CD4-positive, alpha-beta T cell treated with Interleukin-21 for 1 hour (primary cell): Measurements from ENCODE around the gene TAF4.
"Not testable (repeated sequence)": the region's sequence is repeated elsewhere in the genome, so short reads cannot be mapped to it uniquely, and the experiment has no call there.

Experiments
- DNase-seq: peaks from one replicate; pipeline ENCODE4 v3.0.0-alpha.2; 2020

Gene TAF4

GRCh38 chr20:62065674-62066338 lies at the start of gene TAF4:
TAF4 (minus strand) TSS chr20:62065881; CDS start chr20:62065810, 71 bp downstream.
- peak; percentile 86 for DNase-seq

- DNase-seq = no peak
These were observed 49.2 kb upstream of the TAF4 start for GRCh38 chr20:62114894-62115293.

GRCh38 chr20:62112368-62112767 lies 46.7 kb upstream of the TAF4 start:
- DNase-seq = no peak

- DNase-seq = no peak
These were observed 45.5 kb upstream of the TAF4 start for GRCh38 chr20:62111148-62111547.

GRCh38 chr20:62105592-62105991 lies 39.9 kb upstream of the TAF4 start:
- no peak for DNase-seq

- no peak for DNase-seq
These were observed 39.2 kb upstream of the TAF4 start for GRCh38 chr20:62104791-62105345.

- no peak for DNase-seq
These were observed 38.6 kb upstream of the TAF4 start for GRCh38 chr20:62104234-62104789.

GRCh38 chr20:62103508-62104233 lies 38.0 kb upstream of the TAF4 start:
- DNase-seq = no peak

GRCh38 chr20:62101078-62101477 lies 35.4 kb upstream of the TAF4 start:
- no peak for DNase-seq

GRCh38 chr20:62097881-62098407 lies 32.3 kb upstream of the TAF4 start:
- no peak for DNase-seq

GRCh38 chr20:62096421-62097380 lies 31.0 kb upstream of the TAF4 start:
- DNase-seq = no peak

GRCh38 chr20:62089393-62089792 lies 23.7 kb upstream of the TAF4 start:
- DNase-seq = no peak

- no peak for DNase-seq
These were observed 22.8 kb upstream of the TAF4 start for GRCh38 chr20:62088258-62089127.

GRCh38 chr20:62087632-62088031 lies 22.0 kb upstream of the TAF4 start:
- no peak for DNase-seq

- no peak for DNase-seq
These were observed 21.5 kb upstream of the TAF4 start for GRCh38 chr20:62087227-62087626.

GRCh38 chr20:62085206-62085605 lies 19.5 kb upstream of the TAF4 start:
- no peak for DNase-seq

GRCh38 chr20:62084224-62084623 lies 18.5 kb upstream of the TAF4 start:
- not testable (repeated sequence) for DNase-seq

GRCh38 chr20:62083312-62083711 lies 17.6 kb upstream of the TAF4 start:
- no peak for DNase-seq

- DNase-seq = no peak
These were observed 14.7 kb upstream of the TAF4 start for GRCh38 chr20:62080249-62080990.

GRCh38 chr20:62079166-62079565 lies 13.5 kb upstream of the TAF4 start:
- DNase-seq = no peak

GRCh38 chr20:62073323-62073722 lies 7.6 kb upstream of the TAF4 start:
- DNase-seq = no peak
